Gastrocnemius medialis (tissue), 4 donors: Measurements from ENCODE around the gene RASA3.

Experiments used
- CTCF ChIP-seq, 5 experiments: fragments of 450-650 bp in 3 of 5; fragments of 200-600 bp in 2 of 5; sonication (generic) in 2 of 5; IDR thresholded peaks in 4 of 5; conservative IDR thresholded peaks in 1 of 5; 1 replicate in 4 of 5; 2 replicates in 1 of 5; pipeline ENCODE4 v1.5.1; 2016 to 2019; ENCODE audit warnings: antibody characterized with exemption in 5 of 5, mild to moderate bottlenecking in 3 of 5, moderate library complexity in 3 of 5
- POLR2A ChIP-seq, 2 donors: fragments of 450-650 bp; IDR thresholded peaks; one replicate each; pipeline ENCODE4 v1.6.1; 2017; ENCODE audit warnings: antibody characterized with exemption in 2 of 2, mild to moderate bottlenecking in 2 of 2, moderate library complexity in 2 of 2

DNA sequence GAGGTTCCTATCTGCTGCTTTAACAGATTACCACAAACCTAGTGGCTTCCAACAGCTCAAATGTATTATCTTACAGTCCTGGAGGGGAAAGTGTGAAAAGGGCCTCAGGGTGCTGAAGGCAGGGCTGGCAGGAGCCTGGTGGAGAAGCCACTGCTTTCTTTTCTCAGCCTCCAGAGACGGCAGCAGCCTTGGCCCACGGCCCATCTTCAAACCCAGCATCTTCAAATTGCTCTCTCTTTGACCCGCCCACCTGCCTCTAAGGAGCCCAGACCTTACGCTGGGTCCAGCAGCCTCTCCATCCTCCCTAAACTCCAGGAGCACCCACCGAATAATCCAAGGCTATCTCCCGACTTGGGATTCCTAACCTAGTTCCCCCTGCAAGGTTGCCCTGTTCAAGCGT, 194.2 kb downstream of the RASA3 start:
- TF ChIP-seq CTCF (IDR thresholded peaks at IDR 0.05 in 4 of 5, conservative IDR thresholded peaks at IDR 0.05 in 1 of 5) (no peak), POLR2A (IDR thresholded peaks at IDR 0.05) (no peak)
